ENCODE results near the gene CEP120. TPM values are rescaled to one million over a fixed set of nuclear protein-coding genes. Genes with fewer than 3 reads are reported as not detected.

The CEP120 gene
- total RNA-seq, 1 donor from 2014 or later, result 10.2 TPM

DNA sequence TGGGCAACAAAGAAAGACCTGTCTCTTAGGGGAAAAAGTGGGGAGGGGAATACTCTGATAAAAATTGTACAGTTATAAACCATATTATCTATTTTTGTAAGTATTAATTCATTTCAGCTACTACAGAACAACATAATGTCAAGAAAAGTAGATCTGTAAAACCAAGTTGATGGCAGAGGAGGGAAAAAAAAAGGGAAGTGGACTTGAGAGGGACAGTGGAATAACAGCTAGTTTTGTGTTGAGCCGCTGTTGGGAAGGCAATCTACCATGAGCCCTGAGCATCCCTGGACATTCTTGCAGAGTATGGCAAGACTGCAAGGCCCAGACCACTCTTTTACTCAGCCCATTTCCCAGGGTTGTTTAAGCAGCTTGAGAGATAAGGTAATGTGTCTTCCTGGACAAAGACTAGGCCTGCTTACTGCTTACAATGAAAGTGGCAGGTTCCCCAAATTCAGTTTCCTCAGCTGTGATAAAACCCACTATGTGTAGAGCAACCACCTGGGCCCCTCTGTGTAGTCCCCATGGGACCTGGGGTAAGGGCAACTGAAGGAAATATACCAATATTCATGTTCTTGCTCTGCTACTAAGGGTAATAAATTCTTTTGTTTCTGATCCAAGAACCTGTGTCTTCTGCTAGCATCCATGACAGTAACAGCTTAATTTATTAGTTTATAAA lies 25.0 kb downstream of the CEP120 start:
- no peak for DNase-seq (ENCODE audit: low spot score)

DNA sequence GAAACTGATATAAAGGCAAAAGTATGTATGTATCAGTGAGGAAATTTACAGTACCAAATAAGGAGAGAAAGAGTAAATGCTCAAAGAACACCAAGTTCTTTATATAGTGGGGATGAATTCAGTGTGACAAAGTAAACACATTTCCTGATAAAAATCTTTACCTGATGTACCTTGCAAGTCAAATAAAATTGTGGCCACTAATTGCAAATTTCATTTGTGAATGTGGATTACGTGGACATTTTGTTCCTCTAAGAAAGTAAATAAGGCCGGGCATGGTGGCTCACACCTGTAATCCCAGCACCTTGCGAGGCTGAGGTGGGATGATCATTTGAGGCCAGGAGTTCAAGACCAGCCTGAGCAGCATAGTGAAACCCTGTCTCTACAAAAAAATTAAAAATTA lies 25.7 kb downstream of the CEP120 start:
- intact Hi-C loops (cut with DNase I), result no loop called here
- DNase-seq (ENCODE audit: low spot score), result no peak

More for the DNA sequence above, 25.0 kb downstream of the CEP120 start:
- intact Hi-C loops (cut with DNase I), result no loop called here

DNA sequence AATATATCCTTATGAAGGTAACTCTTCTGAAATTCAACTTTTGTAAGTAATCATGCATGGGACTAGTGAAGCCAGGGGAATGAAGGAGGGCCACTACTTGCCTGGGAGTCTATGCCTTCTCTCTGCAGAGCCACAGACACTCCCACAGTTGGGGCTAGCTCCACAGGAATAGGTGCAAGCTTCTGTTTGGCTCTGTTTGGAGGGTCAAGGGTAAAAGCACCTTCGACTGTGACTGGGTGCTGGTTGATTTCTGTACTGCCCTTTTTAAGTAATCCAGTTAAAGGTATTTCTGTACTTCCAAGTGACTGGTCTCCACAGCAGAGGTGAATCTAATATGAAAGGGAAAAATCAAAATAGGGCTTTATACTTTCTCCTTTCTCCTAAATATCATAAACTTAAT lies 32.2 kb downstream of the CEP120 start:
- DNase-seq (ENCODE audit: low spot score), result no peak
- intact Hi-C loops (cut with DNase I), result no loop called here

DNA sequence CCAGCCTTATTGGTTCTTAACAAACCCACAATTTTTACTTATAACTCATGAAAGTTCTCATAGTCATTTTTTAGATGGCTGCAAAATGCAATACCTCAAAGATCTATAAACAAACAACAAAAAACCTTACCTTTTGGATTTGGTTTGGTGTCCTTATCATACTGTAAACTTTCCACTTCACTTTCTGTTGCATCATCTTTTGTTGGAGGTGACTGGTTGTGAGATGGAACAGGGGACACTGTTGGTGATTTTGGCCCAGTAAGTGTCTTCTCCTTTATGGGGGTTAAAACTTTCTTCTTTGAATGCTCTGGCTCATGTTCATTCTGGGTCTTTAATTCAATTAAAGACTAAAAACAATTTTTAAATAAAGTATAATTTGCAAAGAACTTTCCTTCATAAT lies 33.4 kb downstream of the CEP120 start:
- no peak for DNase-seq (ENCODE audit: low spot score)
- intact Hi-C loops (cut with DNase I), result no loop called here

DNA sequence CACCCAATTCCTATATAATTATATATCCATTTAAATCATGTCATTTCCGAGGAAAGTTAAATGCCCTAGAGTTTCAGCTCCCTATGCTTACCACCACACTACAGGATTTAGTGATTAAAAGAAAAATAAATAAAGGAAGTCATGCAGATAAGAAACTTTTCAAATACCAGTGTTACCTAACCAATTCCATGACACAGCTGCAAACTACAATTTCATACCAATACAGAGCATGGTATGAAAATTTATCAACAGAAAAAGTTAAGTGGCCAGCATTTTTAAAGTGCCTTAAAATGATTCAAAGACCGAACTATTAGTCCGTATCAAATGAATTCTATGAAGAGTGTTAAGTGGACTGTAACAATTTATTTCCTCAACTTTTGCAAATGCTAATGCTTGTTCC lies 35.9 kb downstream of the CEP120 start:
- intact Hi-C loops (cut with DNase I), result no loop called here
- DNase-seq (ENCODE audit: low spot score), result no peak

DNA sequence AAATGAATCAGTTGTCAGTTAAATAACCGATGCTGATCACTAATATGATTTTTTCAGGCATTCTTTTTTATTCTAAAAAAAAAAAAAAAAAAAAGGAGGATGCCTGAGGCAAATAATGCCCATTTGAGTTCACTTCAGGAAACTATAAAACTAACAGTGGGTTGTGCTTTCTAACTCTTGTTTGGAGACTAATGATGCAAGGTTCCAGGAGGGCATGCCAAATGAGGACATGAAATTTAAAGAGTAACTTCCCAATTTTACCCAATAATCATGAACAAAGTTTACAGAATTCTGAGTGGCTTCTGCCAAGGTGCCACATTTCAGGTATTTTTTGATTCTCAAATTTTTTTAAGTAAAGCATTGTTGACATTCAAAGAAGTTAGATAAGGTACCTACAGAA lies 41.0 kb downstream of the CEP120 start:
- intact Hi-C loops (cut with DNase I), result no loop called here

DNA sequence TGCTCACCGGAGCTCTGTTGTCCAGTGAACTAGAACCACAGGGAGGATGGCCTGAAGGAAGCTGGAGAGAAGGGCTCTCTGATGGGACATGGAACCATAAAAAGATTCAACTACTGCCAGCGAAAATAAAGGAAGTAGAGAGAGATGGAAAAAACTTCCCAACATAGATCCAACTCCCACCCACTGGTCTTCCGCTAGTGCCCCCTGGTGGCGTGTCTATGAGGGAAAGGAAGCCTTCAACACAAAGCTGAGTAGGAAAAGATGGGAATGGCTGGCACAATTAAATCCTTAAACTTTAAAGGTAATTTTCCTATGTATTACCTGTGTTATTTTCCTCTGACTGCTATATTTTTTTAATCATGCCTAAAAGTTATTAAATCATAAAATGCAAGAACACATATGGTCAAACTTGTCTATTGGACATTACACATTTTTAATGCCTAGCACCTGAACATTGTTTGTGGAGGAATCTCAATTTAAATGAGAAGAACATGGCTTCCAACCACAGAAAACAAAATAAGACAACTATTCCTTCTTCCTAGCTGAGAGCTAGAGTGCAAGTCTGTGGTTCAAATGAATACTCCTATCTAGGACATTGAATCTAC lies 51.5 kb downstream of the CEP120 start:
- intact Hi-C loops (cut with DNase I), result no loop called here
- no peak for DNase-seq (ENCODE audit: low spot score)

More for the DNA sequence above, 41.0 kb downstream of the CEP120 start:
- no peak for DNase-seq (ENCODE audit: low spot score)

DNA sequence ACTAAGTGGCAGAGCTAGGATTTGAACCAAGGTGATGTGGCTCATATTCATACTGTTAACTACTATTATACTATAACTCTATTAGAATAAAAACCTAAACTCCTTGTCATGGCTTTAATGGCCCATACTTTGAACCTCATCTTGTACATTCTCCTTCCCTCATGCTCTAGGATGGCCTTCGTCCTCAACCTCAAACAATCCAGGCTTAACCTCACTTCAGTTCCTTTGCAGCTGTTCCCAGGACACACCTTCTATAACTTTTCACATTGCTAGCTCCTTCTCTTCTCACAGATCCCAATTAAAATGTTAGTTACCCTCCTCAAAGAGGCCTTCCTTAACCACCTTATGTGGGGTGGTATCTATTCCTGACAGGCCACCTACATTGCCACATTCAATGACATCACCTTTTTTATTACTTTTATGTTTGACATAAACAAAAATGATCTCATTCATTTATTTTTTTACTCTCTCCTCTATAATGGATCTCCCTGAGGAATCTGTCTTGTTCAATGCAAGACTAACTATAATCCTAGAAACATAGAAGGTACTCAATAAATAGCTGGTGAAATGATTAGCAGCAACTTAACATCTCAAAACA lies 53.7 kb downstream of the CEP120 start:
- intact Hi-C loops (cut with DNase I), result loop anchor here (10.0 kb wide), 1 partner anchor 865 kb away; no protein-coding TSS in a partner anchor
- DNase-seq (ENCODE audit: low spot score), result no peak

DNA sequence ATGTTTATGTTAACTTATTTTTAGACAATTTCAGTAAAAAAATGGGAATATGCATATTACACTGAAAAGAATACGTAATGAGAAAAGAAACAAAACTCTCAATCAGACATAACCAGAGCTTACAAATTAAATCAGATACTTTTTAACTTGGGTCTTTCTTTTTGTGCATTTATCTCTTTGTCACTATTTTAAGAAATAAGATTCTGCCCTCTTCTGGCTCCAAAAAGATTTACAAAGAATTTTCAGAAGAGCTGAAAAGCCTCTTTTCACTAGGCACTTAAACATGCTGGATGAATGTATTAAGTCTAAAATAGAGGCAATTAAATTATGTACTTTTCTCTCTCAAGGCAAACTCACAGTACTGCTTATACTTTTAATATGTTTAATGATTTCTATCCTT lies 55.5 kb downstream of the CEP120 start:
- DNase-seq (ENCODE audit: low spot score), result no peak
- intact Hi-C loops (cut with DNase I), result loop anchor here (10.0 kb wide), 1 partner anchor 863 kb away; no protein-coding TSS in a partner anchor

DNA sequence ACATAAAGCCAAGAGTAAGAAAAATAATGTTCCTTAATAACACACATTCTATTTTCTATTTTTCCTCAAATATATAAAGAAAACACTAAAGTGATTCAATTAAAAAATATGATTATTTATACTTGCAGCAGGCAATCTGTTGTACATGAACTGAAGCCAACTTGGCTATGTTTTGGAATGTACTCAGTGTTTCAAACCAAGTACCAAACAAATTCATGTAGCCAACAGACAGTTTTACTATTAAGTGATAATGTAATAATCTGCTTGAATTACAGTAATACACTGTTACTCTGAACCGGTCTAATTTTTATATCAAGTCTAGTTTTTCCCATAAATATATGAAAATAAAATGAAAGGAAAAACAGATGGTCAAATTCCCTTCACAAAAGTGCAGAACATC lies 58.0 kb downstream of the CEP120 start:
- intact Hi-C loops (cut with DNase I), result loop anchor here (10.0 kb wide), 1 partner anchor 860 kb away; no protein-coding TSS in a partner anchor
- no peak for DNase-seq (ENCODE audit: low spot score)

DNA sequence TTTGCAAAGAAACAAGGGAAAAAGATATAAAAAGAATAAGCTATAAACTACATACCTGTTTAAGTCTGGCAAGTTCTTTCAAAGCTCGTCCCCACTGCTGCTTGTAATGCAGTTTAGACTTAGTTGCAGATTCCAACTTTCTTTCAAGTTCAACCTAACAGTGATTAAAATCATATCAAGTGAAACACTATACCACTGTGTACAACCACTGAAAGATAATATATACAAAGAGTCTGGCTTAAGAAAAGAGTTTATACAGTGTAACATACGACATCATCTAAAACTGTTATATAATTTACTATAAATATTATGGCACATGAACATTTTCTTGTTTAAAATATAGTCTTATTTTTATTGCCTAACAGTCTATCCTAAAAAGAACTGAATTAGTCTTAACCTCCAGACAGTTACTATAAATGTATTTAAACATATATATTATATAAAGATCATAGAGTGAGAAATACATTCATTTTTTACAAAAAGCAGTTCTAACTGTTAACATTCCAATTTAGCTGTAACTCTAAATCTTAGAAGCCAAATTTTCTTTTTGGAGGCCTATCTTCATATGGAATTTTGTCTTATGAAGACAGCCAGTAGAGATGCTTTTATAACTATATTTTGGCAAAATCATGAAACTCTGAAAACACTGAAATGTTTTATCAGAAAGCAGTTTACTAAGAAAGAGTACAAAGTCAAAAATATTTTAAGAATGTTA lies 58.6 kb downstream of the CEP120 start:
- intact Hi-C loops (cut with DNase I), result loop anchor here (10.0 kb wide), 1 partner anchor 860 kb away; no protein-coding TSS in a partner anchor
- no peak for DNase-seq (ENCODE audit: low spot score)

DNA sequence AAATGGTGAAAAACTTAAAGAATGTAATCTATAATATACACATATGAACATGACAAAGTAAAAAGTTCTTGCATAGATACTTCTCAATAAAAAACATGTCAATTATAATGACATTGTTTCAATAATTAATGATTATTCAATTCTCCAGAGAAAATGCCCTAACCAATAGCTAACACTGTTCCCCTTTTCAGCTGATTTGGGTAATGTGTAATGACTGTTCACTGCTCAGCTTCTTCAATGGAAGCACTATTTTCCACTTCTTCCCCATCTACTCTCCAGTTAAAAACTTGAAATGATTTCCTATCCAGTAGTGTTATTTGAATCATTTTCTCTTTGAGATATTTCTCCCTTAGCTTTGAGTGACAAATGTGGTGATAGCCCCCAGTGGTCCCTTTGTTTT lies 62.3 kb downstream of the CEP120 start:
- DNase-seq (ENCODE audit: low spot score), result no peak
- intact Hi-C loops (cut with DNase I), result loop anchor here (10.0 kb wide), 1 partner anchor 856 kb away; no protein-coding TSS in a partner anchor

DNA sequence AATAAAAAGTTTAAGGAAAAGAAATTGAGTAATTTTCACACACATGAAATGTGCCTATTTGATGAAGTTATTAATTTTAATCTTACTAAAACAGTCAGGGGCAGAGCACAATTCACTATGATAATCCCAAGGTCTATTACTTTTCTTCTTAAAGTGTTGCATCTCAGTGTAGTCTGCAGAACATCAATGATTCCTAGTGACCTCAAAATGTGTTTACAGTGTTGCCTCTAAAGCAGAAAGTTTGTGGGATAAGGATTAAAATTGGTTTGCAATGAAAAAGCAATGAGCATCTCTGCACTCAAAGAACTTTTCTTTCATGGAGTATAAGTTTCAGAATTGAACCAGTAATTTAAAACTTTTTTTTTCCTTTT lies 63.0 kb downstream of the CEP120 start:
- no peak for DNase-seq (ENCODE audit: low spot score)
- intact Hi-C loops (cut with DNase I), result loop anchor here (10.0 kb wide), 1 partner anchor 855 kb away; no protein-coding TSS in a partner anchor

DNA sequence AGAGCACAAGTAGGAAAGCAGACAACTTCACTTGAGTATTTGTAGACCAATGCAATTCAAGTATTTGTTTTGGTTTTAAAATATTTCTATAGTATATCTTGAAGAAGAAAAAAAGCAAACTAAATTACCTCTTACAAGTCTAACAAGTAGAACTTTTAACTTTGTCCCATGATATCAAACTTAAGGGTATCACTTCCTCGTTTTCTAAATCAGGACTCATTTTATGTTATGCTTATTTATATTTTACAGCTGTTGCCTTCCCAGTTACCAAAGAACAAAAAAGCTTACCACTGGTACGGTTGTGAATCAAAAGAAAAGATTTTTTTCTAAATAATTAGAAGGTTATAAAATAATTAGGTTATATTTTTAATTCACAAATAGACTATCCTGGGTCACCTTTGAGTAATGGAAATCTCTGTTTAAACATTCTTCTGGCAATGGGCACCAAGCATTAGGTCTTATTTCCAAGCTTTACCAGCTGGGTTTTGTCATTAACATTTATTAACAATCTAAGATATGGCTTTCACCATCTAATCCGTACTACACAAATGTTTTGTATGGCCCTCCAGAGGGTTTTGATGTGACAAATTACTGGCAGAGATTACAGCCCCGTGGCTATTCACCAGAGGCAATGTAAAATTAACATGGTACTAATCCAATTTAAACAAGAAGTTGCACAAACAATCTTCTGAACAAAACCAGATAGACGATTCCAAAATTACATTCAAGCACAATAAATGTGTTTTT lies 63.6 kb downstream of the CEP120 start:
- no peak for DNase-seq (ENCODE audit: low spot score)
- intact Hi-C loops (cut with DNase I), result loop anchor here (10.0 kb wide), 1 partner anchor 855 kb away; no protein-coding TSS in a partner anchor

DNA sequence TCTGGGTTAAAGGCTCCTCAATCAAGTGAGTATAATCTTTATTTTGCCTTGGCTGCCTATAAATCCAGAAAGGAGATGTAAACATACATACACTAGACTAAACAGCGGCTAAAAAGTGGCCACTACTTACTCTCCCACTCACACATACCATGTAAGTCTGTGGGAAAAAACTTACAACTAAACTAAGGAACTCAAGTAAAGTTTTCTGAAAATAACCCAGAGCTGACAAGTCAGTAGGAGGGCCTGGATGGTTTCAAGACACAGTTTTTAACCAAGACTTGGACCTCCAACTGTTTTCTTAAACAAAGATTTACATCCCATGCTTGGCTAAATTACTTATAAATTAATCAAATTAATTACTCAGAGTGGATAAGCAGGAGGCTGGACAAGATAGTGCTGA lies 64.5 kb downstream of the CEP120 start:
- intact Hi-C loops (cut with DNase I), result no loop called here

DNA sequence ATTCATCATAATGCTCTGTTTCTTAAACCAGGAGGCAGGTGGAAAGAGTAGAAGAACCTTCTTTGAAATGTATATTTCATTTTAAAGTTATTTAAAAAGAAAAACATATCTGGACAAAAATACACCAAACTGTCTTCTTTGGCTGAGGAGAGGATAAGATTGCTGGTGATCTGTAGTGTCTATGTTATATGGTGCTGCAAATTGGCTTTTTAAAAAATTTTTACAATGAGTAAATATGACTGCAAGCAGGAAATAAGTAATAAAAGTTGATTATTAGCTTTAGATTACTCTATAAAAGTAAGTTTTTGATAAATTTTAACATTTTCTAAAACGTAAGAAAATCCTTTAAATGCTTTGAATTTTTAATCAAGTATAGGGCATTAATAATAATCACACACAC lies 64.9 kb downstream of the CEP120 start:
- no peak for DNase-seq (ENCODE audit: low spot score)
- intact Hi-C loops (cut with DNase I), result no loop called here

More for the DNA sequence above, 64.5 kb downstream of the CEP120 start:
- DNase-seq (ENCODE audit: low spot score), result no peak

DNA sequence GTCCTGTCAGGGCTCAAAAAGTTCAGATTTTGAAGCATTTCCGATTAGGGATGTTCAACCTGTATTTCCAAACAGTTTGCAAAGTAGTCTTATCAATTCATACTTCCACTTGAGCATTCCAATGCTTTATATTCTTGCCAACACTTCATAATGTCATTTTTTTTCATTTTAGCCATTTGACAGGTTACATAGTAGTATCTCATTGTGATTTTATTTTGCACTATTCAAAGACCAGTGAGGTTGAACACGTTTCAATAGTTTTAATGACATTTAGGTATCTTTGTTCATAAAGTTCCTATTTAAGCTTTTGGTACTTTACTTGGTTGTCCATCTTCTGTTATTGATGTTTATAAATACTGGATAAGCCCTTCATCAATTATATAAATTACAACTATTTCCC lies 71.4 kb downstream of the CEP120 start:
- no peak for DNase-seq (ENCODE audit: low spot score)
- intact Hi-C loops (cut with DNase I), result no loop called here

DNA sequence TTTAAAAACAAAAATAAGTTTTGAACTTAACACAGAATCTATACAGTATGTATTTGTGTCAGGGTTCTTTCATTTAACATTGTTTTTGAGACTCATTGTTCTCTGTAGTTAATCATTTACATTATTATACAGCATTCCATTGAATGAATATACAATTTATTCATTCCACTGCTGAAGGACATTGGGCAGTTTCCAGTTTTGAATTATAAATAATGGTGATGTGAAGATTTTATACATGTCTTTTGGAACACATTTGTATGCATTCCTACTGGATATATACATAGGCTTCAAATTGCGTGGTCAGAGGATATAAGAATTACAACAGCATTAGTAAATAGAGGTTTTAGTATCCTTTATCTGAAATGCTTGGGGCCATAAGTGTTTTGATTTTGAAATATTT lies 72.0 kb downstream of the CEP120 start:
- intact Hi-C loops (cut with DNase I), result no loop called here
- DNase-seq (ENCODE audit: low spot score), result no peak

DNA sequence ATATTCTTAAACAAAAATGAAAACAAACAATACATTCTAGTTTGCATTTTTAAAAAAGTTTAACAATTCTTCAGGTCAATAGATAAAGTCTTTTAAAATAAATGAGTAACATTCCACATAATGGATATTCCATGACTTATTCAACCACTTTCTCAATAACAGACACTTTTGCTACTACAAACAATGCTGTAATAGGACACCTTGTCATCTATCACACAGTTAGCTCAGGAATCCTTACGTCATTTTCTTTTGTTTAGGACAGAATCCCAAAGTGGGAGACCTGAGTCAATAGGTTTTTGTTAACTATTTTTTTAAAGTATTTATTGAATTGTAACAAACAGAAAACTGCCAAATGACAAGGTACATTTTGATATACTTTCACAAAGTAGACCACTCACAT lies 72.5 kb downstream of the CEP120 start:
- intact Hi-C loops (cut with DNase I), result no loop called here
- DNase-seq (ENCODE audit: low spot score), result no peak
